Gastrocnemius medialis (tissue), 4 donors: ENCODE data around the gene CABCOCO1. TPM values are rescaled to one million over a fixed set of nuclear protein-coding genes. Genes with fewer than 3 reads are reported as not detected.

ENCODE experiments used
- ATAC-seq, 2 donors: fragments of 150-250 bp; one replicate each; pipeline ENCODE4 v1.9.1; 2016
- DNase-seq, 2 donors: peaks; one replicate each; pipeline ENCODE4 v3.0.0-alpha.2; 2019
- H3K27ac ChIP-seq, 4 donors: fragments of 200-600 bp; sonication (generic); 1 replicate in 1 of 4; 2 replicates in 3 of 4; pipeline ENCODE4 v1.5.1; 2016 to 2018; ENCODE audit warnings: mild to moderate bottlenecking in 2 of 4, moderate library complexity in 1 of 4
- H3K27me3 ChIP-seq, 3 donors: fragments of 200-600 bp; sonication (generic) in 2 of 3; 1 replicate in 1 of 3; 2 replicates in 2 of 3; pipeline versions ENCODE4 v1.5.1 to v1.6.0; 2016 to 2019; ENCODE audit warnings: mild to moderate bottlenecking in 1 of 3, moderate library complexity in 1 of 3
- H3K36me3 ChIP-seq, 2 donors: fragments of 200-600 bp; sonication (generic) in 1 of 2; one replicate each; pipeline ENCODE4 v1.5.1; 2017 to 2018
- H3K4me1 ChIP-seq, 2 donors: fragments of 200-600 bp; sonication (generic) in 1 of 2; one replicate each; pipeline ENCODE4 v1.5.1; 2016 to 2017; ENCODE audit warnings: mild to moderate bottlenecking in 2 of 2
- H3K4me3 ChIP-seq, 4 donors: fragments of 200-600 bp; sonication (generic) in 3 of 4; 1 replicate in 1 of 4; 2 replicates in 3 of 4; pipeline ENCODE4 v1.5.1; 2016 to 2019; ENCODE audit warnings: mild to moderate bottlenecking in 2 of 4
- H3K9me3 ChIP-seq, 3 donors: fragments of 200-600 bp; sonication (generic) in 2 of 3; 1 replicate in 1 of 3; 2 replicates in 2 of 3; pipeline ENCODE4 v1.5.1; 2016 to 2019
- POLR2A ChIP-seq, 2 donors: fragments of 450-650 bp; IDR thresholded peaks; one replicate each; pipeline ENCODE4 v1.6.1; 2017; ENCODE audit warnings: antibody characterized with exemption in 2 of 2, mild to moderate bottlenecking in 2 of 2, moderate library complexity in 2 of 2
- in situ Hi-C, 4 donors: fragments of 200-750 bp; cut with MboI; loops; one replicate each; pipeline versions ENCODE4 v1.15.0 to v1.8.0; 2017; ENCODE audit warnings: low sequenced_read_pairs in 4 of 4
- intact Hi-C: fragments of 100-400 bp; cut with DNase I; formaldehyde crosslinking; loops from one replicate; pipeline ENCODE4 v1.15.1; 2023; ENCODE audit warnings: low total_unique reads
- total RNA-seq, 4 donors: library from RNA; depleted of rRNA; stranded (reverse); fragments of >200 nt; gene quantifications; one replicate each; pipeline versions ENCODE4 v1.1.0 to v1.2.3, GENCODE V29; 2016
- TF ChIP-seq, protein P1 (sequence below), 5 experiments: fragments of 450-650 bp in 3 of 5; fragments of 200-600 bp in 2 of 5; sonication (generic) in 2 of 5; IDR thresholded peaks in 4 of 5; conservative IDR thresholded peaks in 1 of 5; 1 replicate in 4 of 5; 2 replicates in 1 of 5; pipeline ENCODE4 v1.5.1; 2016 to 2019; ENCODE audit warnings: antibody characterized with exemption in 5 of 5, mild to moderate bottlenecking in 3 of 5, moderate library complexity in 3 of 5

Gene CABCOCO1
- total RNA-seq, 4 donors from 2014 or later, result not detected

DNA sequence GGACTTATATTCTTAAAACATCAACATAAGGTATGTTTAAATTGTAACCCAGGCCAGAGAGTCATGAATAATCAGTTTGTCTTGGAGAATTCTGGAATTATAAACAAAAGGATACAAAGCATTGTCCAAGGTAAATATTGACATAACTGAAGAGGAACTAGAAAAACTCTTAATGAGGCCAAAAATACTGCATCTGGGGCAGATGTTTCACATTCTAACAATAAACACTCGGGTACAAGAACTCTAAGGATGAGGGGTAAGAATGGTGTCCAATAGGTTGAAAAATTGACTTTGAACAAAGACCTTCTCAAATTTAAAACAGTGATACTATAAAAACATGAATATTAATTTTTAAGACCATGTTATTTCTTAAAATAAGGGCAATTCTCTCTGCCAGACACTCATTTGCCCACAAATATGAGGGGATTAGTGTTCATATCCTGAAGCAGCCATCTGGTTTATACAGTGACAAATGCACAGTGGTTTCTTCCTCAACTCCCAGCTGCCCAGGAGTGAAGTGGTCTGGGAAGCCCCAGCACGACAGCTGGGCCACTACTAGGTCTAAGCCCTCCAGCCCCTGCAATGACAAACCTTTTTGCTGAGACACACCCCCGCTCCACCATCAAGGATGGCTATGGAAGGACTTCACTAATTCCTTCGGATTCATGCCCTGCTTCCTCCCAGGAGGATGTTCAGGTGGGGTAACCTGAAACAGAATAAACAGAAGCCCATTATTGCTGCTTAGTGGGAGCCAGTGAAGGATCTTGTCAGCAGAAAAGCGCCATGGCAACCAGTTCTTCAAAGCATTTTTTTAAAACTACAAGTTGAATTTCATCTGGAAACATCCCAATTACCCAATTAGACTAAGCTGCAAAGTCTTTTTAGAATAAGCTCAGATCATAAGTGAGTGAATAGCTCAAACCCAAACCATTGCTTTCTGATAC is 131.3 kb downstream of the CABCOCO1 start:
- Histone ChIP-seq H3K4me3 (no peak overlapping the region), H3K27ac (no peak overlapping the region), H3K27me3 (no peaks in the 10 kb centered on the region), H3K36me3 (no peaks in the 10 kb centered on the region), H3K9me3 (no peaks in the 10 kb centered on the region), H3K4me1 (no peaks in the 10 kb centered on the region)
- DNase-seq (no peak), ATAC-seq (no peak)
- no peak for TF ChIP-seq POLR2A (IDR thresholded peaks at IDR 0.05)
- TF ChIP-seq, protein P1, sequence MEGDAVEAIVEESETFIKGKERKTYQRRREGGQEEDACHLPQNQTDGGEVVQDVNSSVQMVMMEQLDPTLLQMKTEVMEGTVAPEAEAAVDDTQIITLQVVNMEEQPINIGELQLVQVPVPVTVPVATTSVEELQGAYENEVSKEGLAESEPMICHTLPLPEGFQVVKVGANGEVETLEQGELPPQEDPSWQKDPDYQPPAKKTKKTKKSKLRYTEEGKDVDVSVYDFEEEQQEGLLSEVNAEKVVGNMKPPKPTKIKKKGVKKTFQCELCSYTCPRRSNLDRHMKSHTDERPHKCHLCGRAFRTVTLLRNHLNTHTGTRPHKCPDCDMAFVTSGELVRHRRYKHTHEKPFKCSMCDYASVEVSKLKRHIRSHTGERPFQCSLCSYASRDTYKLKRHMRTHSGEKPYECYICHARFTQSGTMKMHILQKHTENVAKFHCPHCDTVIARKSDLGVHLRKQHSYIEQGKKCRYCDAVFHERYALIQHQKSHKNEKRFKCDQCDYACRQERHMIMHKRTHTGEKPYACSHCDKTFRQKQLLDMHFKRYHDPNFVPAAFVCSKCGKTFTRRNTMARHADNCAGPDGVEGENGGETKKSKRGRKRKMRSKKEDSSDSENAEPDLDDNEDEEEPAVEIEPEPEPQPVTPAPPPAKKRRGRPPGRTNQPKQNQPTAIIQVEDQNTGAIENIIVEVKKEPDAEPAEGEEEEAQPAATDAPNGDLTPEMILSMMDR (IDR thresholded peaks at IDR 0.05 in 4 of 5, conservative IDR thresholded peaks at IDR 0.05 in 1 of 5), result no peak
- intact Hi-C loops, result no loop called here
- in situ Hi-C loops, result no loop called here

DNA sequence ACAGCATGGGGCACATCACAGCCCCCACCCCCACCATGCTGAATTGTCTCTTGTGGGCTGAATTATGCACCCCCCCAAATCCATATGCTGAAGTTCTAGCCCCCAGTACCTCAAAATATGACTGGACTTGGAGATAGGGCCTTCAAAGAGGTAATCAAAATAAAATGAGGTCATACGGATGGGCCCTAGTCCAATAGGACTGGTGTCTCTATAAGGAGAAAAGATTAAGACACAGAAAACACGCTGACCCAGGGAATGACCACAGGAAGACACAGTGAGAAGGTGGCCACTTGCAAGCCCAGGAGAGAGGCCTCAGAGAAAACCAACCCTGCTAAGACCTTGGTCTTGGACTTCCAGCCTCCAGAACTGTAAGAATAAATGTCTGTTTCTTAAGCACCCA is 132.4 kb downstream of the CABCOCO1 start:
- no peak for TF ChIP-seq POLR2A (IDR thresholded peaks at IDR 0.05)
- TF ChIP-seq, protein P1 (IDR thresholded peaks at IDR 0.05 in 4 of 5, conservative IDR thresholded peaks at IDR 0.05 in 1 of 5), result no peak
- intact Hi-C loops (no loop called here), in situ Hi-C loops (no loop called here)
- ATAC-seq (no peak), DNase-seq (no peak)
- Histone ChIP-seq H3K9me3 (no peaks in the 10 kb centered on the region), H3K36me3 (no peaks in the 10 kb centered on the region), H3K27me3 (no peaks in the 10 kb centered on the region), H3K4me1 (no peaks in the 10 kb centered on the region), H3K4me3 (no peak overlapping the region), H3K27ac (no peak overlapping the region)

DNA sequence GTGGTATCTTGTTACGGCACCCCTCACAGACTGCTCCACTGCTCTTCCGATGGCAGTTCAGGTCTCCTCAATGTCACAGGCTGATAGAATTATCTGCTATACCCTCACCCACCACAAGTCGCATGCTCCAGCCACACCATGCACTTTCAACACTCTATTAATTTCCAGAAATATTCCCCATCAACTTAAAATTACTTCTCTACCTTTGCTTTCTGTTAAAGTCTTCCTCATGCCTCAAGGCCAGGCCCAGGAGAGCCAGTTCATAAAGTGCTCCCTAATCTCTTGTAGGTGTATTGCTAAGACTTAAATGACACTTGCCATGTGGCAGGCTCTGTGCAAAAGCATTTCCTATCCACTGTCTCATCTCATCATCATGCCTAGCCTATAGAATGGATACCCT is 132.8 kb downstream of the CABCOCO1 start:
- Histone ChIP-seq H3K9me3 (no peaks in the 10 kb centered on the region), H3K4me3 (no peak overlapping the region), H3K27me3 (no peaks in the 10 kb centered on the region), H3K4me1 (no peaks in the 10 kb centered on the region), H3K36me3 (no peaks in the 10 kb centered on the region), H3K27ac (no peak overlapping the region)
- DNase-seq (no peak), ATAC-seq (no peak)
- in situ Hi-C loops, result no loop called here
- no peak for TF ChIP-seq POLR2A (IDR thresholded peaks at IDR 0.05)
- TF ChIP-seq, protein P1 (IDR thresholded peaks at IDR 0.05 in 4 of 5, conservative IDR thresholded peaks at IDR 0.05 in 1 of 5), result peak in 1 of 5 experiments; percentile 16
- intact Hi-C loops, result no loop called here

DNA sequence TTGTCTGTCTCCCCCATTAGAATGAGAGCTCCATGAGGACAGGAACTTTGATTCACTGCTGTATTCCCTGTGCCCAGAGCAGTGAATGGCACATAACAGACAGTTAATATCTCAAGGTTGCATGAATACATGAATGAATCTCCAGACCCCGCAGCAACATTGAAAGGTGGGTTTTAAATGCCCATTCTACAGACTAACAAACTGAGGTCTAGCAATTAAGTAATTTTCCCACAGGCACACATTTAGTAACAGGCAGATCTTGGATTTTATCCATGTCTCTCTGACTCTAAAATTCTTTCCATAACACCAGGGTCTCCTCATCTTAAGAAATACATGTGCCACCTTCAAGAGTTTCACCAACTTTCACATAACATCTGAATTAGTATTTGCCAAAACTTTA is 134.1 kb downstream of the CABCOCO1 start:
- Histone ChIP-seq H3K4me1 (no peaks in the 10 kb centered on the region), H3K36me3 (no peaks in the 10 kb centered on the region), H3K27me3 (no peaks in the 10 kb centered on the region), H3K9me3 (no peaks in the 10 kb centered on the region), H3K27ac (no peak overlapping the region), H3K4me3 (no peak overlapping the region)
- intact Hi-C loops (no loop called here), in situ Hi-C loops (no loop called here)
- DNase-seq (no peak), ATAC-seq (no peak)
- no peak for TF ChIP-seq POLR2A (IDR thresholded peaks at IDR 0.05)

DNA sequence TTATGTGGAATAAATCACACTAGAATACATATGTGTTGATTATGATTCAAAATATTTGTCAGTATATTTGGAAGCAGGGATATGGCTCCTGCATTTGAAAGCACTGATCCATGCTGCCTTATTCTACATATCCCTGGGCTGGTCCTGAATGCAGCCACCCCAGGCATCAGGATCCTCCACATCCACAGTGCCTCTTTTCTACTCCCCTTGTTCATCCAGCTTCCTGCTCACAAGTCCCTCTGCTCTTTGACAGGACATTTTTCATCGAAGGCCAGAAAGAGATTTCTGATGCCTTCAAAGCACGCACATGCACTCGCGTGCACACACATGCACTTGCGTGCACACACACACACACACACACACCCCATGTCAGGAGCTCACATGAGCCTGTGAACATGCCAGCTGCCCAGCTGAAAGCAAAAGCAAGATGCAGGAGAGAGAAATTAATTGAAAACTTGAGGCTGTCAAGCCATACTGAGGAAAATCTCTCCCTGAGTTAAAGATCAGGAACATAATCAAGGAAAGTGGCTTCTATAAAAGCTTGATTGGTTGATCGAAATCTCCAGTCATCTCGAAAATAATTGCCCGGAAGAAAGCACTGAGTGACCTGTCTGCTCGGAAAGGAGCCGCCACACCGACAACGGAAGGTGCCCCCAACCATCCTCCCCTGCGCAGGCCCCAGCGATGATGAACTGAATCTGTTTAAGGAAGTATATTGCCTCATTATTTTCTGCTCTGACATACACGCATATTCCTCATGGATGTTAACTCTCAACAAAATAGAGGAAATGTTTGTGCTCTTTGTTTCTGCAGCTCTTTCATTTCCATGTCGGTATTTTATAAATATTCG is 134.8 kb downstream of the CABCOCO1 start:
- Histone ChIP-seq H3K27ac (no peak overlapping the region), H3K4me1 (no peaks in the 10 kb centered on the region), H3K36me3 (no peaks in the 10 kb centered on the region), H3K9me3 (no peaks in the 10 kb centered on the region), H3K4me3 (no peak overlapping the region), H3K27me3 (no peaks in the 10 kb centered on the region)
- intact Hi-C loops (no loop called here), in situ Hi-C loops (no loop called here)
- ATAC-seq (no peak), DNase-seq (no peak)
- TF ChIP-seq, protein P1 (IDR thresholded peaks at IDR 0.05 in 4 of 5, conservative IDR thresholded peaks at IDR 0.05 in 1 of 5), result no peak
- no peak for TF ChIP-seq POLR2A (IDR thresholded peaks at IDR 0.05)
